Vagina (tissue), 2 donors: ENCODE measurements around the gene PPWD1.

Experiments
- CTCF ChIP-seq, 3 experiments: fragments of 450-650 bp in 2 of 3; fragments of 200-600 bp in 1 of 3; sonication (generic) in 1 of 3; IDR thresholded peaks; one replicate each; pipeline ENCODE4 v1.5.1; 2017 to 2019; ENCODE audit warnings: antibody characterized with exemption in 3 of 3, mild to moderate bottlenecking in 2 of 3, moderate library complexity in 2 of 3
- POLR2A ChIP-seq, 2 donors: fragments of 450-650 bp; IDR thresholded peaks; one replicate each; pipeline ENCODE4 v1.6.1; 2017; ENCODE audit warnings: antibody characterized with exemption in 2 of 2, mild to moderate bottlenecking in 2 of 2, moderate library complexity in 2 of 2
- POLR2AphosphoS5 ChIP-seq, 2 donors: sonication (generic); formaldehyde crosslinking; IDR thresholded peaks; one replicate each; pipeline ENCODE4 v1.9.0; 2017; ENCODE audit warnings: antibody characterized with exemption in 2 of 2, mild to moderate bottlenecking in 2 of 2, low read depth in 1 of 2; ENCODE audit not compliant: insufficient read depth in 1 of 2

- TF ChIP-seq CTCF (IDR thresholded peaks at IDR 0.05), result no peak
- TF ChIP-seq POLR2A (IDR thresholded peaks at IDR 0.05), result no peak
- no peak for TF ChIP-seq POLR2AphosphoS5 (IDR thresholded peaks at IDR 0.05; ENCODE audit: insufficient read depth in 1 of 2, low read depth in 1 of 2)
These were observed 3.4 kb downstream of the PPWD1 start for GRCh38 chr5:65566505-65566904.
